ENCODE data around the gene HOXA7. TPM values are rescaled to one million over a fixed set of nuclear protein-coding genes. Genes with fewer than 3 reads are reported as not detected.

The HOXA7 gene
- total RNA-seq, 1 donor from 2014 or later: 12.0 TPM

DNA sequence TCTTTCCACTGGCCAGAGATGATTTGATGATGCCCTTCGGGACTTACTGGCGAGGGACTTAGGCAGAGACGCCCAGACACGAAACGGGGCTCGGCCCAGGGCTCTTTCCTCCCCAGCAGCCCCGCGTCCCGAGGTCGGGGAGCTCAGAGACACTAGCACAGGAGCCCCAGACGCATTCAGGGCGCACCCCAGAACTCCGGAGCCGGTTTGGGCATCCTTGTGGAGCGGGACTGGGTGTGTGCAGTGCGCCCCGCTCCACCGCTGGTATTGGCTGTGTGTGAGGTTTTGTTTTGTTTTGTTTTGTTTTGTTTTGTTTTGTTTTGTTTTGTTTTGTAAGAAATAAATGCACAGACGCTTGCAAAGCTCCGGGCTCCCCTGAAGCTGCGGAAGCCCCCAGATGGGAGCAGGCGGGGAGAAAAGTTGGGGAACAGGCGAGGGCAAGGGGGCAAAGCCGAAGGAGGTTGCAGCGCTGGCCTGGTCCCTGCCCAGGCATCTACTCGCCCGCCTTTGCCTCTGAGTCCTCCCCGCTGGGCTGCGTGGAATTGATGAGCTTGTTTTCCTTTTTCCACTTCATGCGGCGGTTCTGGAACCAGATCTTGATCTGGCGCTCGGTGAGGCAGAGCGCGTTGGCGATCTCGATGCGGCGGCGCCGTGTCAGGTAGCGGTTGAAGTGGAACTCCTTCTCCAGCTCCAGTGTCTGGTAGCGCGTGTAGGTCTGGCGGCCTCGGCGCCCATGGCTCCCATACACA is 11.1 kb downstream of the HOXA7 start:
- H3K36me3 ChIP-seq: peaks cover 0 to 17% of the 10 kb centered on the region in 2 donors
- H3K9me3 ChIP-seq: no peaks in the 10 kb centered on the region
- H3K27me3 ChIP-seq: no peaks in the 10 kb centered on the region
- intact Hi-C loops (cut with DNase I): no loop called here
- H3K4me1 ChIP-seq: peaks cover 0 to 20% of the 10 kb centered on the region in 2 donors
- peak overlapping the region in 1 of 2 donors; percentile 75 for H3K4me3 ChIP-seq
- DNase-seq (ENCODE audit: low spot score in 2 of 2): peak in 1 of 2 donors; percentile 63
- H3K27ac ChIP-seq: peak overlapping the region; percentile 36 to 40
- TF ChIP-seq, protein P1, sequence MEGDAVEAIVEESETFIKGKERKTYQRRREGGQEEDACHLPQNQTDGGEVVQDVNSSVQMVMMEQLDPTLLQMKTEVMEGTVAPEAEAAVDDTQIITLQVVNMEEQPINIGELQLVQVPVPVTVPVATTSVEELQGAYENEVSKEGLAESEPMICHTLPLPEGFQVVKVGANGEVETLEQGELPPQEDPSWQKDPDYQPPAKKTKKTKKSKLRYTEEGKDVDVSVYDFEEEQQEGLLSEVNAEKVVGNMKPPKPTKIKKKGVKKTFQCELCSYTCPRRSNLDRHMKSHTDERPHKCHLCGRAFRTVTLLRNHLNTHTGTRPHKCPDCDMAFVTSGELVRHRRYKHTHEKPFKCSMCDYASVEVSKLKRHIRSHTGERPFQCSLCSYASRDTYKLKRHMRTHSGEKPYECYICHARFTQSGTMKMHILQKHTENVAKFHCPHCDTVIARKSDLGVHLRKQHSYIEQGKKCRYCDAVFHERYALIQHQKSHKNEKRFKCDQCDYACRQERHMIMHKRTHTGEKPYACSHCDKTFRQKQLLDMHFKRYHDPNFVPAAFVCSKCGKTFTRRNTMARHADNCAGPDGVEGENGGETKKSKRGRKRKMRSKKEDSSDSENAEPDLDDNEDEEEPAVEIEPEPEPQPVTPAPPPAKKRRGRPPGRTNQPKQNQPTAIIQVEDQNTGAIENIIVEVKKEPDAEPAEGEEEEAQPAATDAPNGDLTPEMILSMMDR (IDR thresholded peaks at IDR 0.05): no peak

DNA sequence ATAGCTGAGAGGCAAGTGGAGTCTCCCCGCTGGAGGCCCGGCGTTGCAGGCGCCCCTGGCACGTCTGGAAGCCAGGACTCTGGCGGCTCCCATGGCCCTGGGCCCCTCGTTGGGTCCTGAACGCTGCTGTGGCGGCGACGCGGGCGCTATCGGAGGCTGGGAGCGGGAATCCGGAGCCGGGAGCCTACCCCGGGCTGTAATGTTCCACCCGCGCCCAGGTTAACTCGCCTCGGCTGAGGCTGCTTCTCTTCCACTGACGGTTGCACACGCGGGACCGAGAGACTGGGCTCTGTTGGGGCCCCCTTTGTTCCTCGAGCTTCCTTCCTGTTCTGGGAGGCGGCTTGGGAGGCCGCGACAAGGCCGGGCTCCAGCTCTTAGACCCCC is 11.7 kb downstream of the HOXA7 start:
- Histone ChIP-seq H3K9me3 (no peaks in the 10 kb centered on the region), H3K27ac (peak overlapping the region; percentile 36 to 40), H3K27me3 (no peaks in the 10 kb centered on the region), H3K36me3 (peaks cover 0 to 17% of the 10 kb centered on the region in 2 donors), H3K4me3 (peak overlapping the region in 1 of 2 donors; percentile 75), H3K4me1 (peaks cover 0 to 14% of the 10 kb centered on the region in 2 donors)
- TF ChIP-seq, protein P1 (IDR thresholded peaks at IDR 0.05): no peak
- intact Hi-C loops (cut with DNase I): loop anchor here (5.0 kb wide), 1 partner anchor 1287 kb away; no protein-coding TSS in a partner anchor
- DNase-seq (ENCODE audit: low spot score in 2 of 2): peak in 1 of 2 donors; percentile 58

GRCh38 chr7:27143950-27144780 is 12.3 kb downstream of the HOXA7 start:
- intact Hi-C loops (cut with DNase I): loop anchor here (2.0 to 5.0 kb wide), 5 partner anchors 47 to 1287 kb away; partner anchors contain the start of genes CBX3 and HNRNPA2B1
- no peaks in the 10 kb centered on the region for H3K9me3 ChIP-seq
- TF ChIP-seq, protein P1 (IDR thresholded peaks at IDR 0.05): no peak
- DNase-seq (ENCODE audit: low spot score in 2 of 2): no peak
- H3K4me3 ChIP-seq: peak overlapping the region; percentile 24 to 75
- peaks cover 0 to 17% of the 10 kb centered on the region in 2 donors for H3K36me3 ChIP-seq
- H3K4me1 ChIP-seq: peaks cover 0 to 8% of the 10 kb centered on the region in 2 donors
- peak overlapping the region; percentile 36 to 54 for H3K27ac ChIP-seq
- no peaks in the 10 kb centered on the region for H3K27me3 ChIP-seq

- TF ChIP-seq, protein P1 (IDR thresholded peaks at IDR 0.05): peak; percentile 88 to 97 (median 94)
- H3K27ac ChIP-seq: peak within 1 kb of the TSS; percentile 92 to 98
- H3K9me3 ChIP-seq: no peaks in the 10 kb centered on the region
- H3K27me3 ChIP-seq: no peaks in the 10 kb centered on the region
- DNase-seq (ENCODE audit: low spot score in 2 of 2): peak; percentile 42 to 94
- peaks cover 0 to 5% of the 10 kb centered on the region in 2 donors for H3K4me1 ChIP-seq
- intact Hi-C loops (cut with DNase I): loop anchor here (2.0 to 5.0 kb wide), 5 partner anchors 46 to 1286 kb away; partner anchors contain the start of genes CBX3 and HNRNPA2B1
- peaks cover 0 to 17% of the 10 kb centered on the region in 2 donors for H3K36me3 ChIP-seq
- peak within 1 kb of the TSS; percentile 75 to 91 for H3K4me3 ChIP-seq
Measured at GRCh38 chr7:27143023-27143949, 13.2 kb downstream of the HOXA7 start, which contains the start of gene HOXA5. Gene HOXA5 (minus strand): TSS chr7:27143681. CDS start chr7:27143607, 74 bp downstream.
